GM10847 (cell line): ENCODE measurements around the gene BLM.

Experiments
- POLR2A ChIP-seq: IDR thresholded peaks from 2 replicates; pipeline ENCODE4 v1.6.1; 2011; ENCODE audit not compliant: insufficient read length; ENCODE audit errors: extremely low read depth

BLM gene

DNA sequence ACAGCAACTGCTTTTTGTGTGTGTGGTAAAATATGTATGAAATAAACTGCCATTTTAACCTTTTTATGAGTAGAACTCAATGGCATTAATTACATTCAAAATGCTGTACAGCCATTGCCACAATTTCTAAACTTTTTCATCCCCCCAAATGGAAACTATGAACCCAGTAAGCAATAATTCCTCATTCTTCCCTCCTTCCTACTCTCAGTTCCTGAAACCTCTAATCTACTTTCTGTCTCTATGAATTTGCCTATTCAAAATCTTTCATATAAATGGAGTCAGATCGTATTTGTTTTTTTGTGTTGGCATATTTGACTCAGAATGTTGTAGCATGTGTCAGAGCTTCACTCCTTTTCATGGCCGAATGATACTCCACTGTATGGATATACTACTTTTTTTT is 5.3 kb upstream of the BLM start:
- TF ChIP-seq POLR2A = no peak

DNA sequence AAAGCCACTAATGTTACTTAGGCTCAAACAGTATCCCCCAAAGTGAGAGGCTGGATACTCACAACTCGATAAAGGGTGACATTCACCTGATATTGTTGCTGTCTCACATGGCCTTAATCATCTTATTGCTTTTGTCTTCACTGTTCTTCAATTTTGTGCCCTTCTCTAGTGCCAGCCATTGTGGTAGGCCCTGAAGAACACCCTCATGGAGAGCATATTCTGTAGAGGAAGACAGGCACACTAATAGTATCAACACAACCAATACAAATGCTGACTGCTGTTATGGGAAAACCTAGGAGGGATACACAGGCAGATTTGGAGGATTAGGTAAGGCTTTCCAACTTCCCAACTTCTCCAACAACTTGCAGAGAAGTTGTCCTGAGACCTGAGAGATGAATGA is 4.1 kb upstream of the BLM start:
- no peak for TF ChIP-seq POLR2A

DNA sequence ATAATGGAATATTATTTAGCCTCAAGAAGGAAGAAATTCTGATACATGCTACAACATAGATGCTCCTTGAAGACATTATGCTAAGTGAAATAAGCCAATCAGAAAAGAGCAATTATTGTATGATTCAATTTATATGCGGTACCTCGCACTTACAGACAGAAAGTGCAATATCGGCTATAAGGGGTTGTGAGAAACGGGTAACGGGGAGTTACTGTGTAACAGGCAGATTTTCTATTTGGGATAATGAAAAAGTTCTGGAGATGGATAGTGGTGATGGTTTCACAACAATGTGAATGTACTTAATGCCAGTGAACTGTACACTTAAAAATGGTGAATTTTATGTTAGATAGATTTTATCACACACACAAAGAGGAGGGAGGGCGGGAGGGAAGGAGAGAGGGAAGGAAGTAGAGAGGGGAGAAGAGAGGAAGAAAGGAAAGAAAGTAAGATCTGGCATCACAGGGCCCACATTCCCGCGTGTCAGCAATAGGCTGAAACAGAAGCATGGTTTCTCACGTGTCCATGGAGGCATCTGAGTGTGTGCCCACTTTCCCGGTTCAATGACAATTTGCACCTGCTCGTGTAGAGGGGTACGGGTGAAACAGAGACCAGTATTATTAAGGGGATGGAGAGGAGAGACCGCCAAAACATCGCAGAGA is 700 bp upstream of the BLM start:
- TF ChIP-seq POLR2A = no peak

DNA sequence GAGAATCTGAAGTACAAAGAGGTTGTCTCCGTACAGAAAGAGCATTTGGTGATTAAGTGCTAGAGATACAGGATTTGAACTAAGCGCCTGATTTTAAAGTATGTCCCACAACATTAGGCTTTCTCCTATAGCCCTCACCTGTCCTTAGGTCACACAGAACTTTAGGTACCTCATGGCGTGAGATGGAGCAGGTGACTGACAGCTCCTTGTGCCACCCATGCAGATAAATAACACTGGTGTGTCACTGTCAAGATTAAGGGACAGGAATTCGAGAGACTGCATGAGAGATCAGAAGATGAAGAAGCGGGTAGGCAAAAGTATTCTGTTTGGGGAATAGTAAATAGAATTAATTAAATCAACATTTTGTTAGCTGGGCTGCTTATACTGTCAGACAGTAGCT is 1.1 kb downstream of the BLM start:
- no peak for TF ChIP-seq POLR2A

GRCh38 chr15:90720131-90720530 is 3.0 kb downstream of the BLM start:
- TF ChIP-seq POLR2A = no peak

DNA sequence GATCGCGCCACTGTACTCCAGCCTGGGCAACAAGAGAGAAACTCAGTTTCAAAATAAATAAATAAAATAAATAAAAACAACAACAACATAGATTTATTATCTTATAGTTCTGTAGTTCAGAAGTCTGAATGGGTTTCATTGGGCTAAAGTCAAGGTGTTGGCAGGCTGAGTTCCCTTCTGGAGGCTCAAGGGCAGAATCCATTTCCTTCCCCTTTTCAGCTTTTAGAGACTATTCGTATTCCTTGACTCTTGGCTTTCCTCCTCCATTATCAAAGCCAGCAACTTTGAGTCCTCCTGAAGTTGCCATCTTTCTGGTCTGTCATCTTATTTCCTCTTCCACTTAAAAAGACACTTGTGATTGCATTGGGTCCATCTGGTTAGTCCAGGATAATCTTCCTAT is 12.1 kb downstream of the BLM start:
- TF ChIP-seq POLR2A = no peak

DNA sequence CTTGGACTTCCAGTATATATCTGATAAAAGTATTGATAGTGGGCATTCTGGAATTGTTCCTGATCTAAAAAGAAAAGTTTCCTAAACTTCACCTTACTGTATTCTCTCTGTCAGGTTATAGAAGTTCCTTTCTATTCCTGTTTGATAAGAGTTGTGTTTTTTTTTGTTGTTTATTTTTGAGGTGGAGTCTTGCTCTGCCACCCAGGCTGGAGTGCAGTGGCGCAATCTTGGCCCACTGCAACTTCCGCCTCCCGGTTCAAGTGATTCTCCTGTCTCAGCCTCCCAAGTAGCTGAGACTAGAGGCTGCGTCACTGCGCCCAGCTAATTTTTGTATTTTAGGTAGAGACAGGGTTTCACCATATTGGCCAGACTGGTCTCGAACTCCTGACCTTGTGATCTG is 13.1 kb downstream of the BLM start:
- TF ChIP-seq POLR2A = no peak

GRCh38 chr15:90735923-90736322 is 18.8 kb downstream of the BLM start:
- TF ChIP-seq POLR2A = no peak

- no peak for TF ChIP-seq POLR2A
Measured at GRCh38 chr15:90742087-90742486, 24.9 kb downstream of the BLM start.

GRCh38 chr15:90743407-90743806 is 26.3 kb downstream of the BLM start:
- no peak for TF ChIP-seq POLR2A

GRCh38 chr15:90744759-90745402 is 27.7 kb downstream of the BLM start:
- no peak for TF ChIP-seq POLR2A

DNA sequence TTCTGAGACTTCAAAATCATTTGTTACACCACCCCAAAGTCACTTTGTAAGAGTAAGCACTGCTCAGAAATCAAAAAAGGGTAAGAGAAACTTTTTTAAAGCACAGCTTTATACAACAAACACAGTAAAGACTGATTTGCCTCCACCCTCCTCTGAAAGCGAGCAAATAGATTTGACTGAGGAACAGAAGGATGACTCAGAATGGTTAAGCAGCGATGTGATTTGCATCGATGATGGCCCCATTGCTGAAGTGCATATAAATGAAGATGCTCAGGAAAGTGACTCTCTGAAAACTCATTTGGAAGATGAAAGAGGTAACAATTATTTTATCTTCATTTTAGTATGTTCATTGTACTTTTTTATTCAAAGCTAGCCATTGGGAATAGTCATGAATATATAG is 32.6 kb downstream of the BLM start:
- no peak for TF ChIP-seq POLR2A

- no peak for TF ChIP-seq POLR2A
Measured at GRCh38 chr15:90750186-90750585, 33.0 kb downstream of the BLM start.

GRCh38 chr15:90751300-90751825 is 34.2 kb downstream of the BLM start:
- TF ChIP-seq POLR2A = no peak

GRCh38 chr15:90756916-90757315 is 39.8 kb downstream of the BLM start:
- no peak for TF ChIP-seq POLR2A

DNA sequence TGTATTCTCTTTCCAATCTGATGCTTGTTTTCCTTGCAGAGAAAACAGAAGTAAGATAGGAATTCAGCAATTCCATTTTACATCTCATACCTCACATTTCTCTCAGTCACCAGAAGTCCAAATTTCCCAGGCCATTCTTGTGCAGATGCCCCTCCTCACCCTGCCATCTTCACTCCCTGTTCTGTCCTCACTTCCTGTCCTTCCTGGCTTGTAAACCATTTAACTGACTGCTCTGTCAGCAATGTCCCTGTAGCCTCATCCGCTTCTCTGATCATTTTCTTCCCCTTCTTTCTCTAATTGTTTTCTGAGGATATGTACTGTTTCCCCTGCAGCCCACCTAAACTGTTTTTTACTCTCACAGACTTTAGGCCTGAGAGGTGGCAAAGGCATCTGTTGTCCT is 40.3 kb downstream of the BLM start:
- no peak for TF ChIP-seq POLR2A
